UCSD-AML1 (cell line): Measurements from ENCODE around the gene HS1BP3.

ENCODE experiments used
- DNase-seq: peaks from one replicate; lab custom pipeline; 2025; ENCODE audit not compliant: unreplicated experiment; lab: John Stamatoyannopoulos, UW

The HS1BP3 gene

DNA sequence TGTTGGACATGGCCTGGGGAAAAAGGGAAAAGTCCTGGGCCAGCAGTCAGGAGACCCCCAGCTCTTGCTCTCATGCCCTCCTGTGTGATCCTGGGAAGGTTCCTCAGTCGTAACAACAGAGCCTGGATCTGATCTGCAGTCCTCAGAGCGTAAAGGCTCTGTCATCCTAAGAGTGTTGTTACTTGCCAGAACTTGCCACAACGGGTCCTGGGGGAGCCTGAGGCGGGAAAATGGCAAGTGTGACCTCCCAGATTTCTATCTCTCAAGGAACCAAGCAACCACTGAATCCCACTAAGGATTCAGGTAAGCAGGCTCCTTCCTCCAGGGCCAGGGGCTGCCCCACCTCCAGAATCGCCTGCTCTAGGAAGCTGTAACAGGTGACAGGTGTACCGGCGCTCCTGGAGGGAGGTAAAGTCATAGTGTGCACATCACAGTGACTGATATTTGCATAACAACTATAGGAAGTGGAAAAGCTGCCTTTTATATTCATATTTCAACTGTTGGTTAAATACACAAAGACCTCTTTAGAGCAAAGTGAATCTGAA lies 18.4 kb downstream of the HS1BP3 start:
- DNase-seq = no peak

DNA sequence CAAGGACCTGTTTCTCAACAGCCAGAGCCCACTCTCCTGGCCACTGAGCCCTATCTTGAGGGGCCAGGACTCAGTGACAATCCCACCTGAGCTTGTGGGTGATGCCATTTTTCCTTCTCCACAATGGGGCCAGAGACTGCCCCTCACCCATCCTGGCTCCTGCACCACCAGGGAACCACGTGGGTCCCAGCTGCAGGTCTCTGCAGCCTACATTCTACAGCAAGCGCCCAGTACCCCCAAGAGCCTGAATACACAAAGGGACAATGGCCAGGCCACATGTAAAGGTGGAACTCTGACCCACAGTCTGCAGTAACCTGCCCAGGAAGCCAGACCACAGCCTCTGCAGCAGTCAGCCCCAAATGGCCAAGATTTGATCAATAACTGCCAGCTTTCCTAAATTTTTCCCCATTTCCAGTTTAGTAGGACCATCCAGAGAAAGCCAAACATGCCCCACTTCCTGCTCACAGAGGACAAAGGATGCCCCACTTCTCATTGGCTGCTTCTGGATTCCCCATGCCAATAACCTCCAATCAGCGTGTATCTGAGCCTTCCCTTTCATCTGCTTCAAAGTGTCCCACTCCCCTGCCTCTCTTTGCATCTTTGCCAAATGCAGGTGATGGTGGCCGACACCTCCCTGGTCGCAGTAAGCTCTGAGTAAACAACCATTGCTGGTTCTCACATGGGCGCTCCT lies 19.1 kb downstream of the HS1BP3 start:
- no peak for DNase-seq

DNA sequence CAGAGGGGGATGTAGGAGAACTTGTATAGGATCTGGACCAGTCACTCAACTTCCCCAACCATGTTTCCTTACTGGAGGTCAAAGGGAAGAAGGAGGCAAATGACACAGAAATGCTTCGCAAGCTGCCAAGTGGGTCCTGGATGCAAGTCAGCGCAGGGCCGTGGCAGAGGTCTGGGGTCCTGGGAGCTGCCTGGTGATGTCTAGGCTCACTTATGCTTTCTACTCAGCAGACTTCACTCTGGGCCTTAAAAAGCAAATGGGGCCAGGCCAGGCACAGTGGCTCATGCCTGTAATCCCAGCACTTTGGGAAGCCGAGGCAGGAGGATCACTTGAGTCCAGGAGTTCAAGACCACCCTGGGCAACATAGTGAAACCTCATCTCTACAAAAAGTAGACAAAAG lies 19.9 kb downstream of the HS1BP3 start:
- no peak for DNase-seq

DNA sequence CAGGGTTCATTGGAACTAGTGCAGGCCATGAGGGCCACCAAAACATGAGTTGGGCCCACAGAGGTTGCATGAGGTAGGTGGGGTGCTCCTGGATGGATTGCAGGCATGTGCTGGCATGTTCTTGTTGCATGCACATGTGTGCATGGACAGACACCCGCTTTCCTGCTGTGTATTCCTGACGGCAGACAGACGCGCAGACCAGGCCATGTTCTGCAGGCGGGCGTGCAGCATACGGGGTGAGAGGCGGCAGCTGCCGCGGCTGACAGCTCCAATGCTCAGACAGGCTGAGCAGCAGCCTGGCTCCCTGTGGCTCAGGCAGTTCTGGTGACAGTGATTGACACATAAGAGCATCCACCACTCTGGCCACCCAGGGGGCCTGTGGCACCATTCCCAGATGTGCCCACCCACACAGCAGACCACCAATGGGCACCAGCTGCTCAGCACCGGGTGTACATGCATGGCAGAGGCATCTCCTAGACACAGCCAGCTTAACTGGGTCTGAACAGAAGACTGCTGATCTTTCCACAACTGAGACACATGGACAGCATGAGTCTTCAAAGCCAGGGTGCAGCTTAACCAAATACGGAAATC lies 21.2 kb downstream of the HS1BP3 start:
- no peak for DNase-seq

DNA sequence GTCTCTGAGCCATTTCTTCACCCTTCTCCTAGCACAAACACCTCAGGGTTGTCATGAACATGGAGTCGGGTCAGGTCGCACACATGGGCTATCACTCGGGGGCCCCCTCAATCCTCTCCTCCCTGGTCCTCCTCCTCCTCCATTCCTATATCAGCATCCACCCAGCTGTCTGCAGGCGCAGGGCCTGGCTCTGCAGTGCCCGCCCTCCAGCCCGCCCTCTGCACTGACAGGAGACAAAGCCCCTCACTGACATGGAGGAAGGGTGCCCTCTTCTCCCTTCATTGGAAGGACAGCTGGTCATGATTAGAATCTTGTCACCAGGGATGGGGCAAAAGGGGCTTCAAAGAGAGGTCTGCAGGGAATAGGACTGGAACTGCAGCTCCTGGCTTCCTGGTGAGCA lies 21.7 kb downstream of the HS1BP3 start:
- DNase-seq = no peak

DNA sequence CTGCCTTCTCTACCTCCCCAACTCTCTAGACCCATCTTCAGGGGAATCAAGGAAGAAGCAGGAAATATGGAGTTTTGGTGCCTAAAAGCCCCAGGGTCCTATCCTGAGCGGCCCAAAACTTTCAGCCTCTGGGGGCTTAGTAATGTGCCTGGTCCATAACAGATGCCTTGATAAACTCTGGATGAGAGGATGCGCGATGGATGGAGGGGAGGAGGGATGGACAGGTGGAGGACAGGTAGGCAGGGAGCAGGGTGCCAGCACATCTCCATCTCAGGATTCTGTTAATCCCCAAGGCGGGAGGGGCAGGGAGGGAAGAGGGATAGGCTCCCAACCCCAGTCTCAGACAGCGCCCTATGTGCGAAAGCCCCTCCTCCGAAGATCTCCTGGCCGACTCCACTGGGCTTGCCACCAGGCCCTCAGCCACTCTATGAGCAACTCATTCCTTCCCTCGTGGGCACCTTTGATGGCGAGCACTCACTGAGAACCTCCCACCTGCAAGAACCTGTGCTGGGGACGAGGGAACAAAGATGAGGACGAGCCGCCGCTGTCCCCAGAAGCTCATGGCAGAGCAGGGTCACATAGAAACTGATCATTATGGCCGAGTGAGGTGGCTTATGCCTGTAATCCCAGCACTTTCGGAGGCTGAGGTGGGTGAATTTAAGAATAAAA lies 23.1 kb downstream of the HS1BP3 start:
- no peak for DNase-seq

DNA sequence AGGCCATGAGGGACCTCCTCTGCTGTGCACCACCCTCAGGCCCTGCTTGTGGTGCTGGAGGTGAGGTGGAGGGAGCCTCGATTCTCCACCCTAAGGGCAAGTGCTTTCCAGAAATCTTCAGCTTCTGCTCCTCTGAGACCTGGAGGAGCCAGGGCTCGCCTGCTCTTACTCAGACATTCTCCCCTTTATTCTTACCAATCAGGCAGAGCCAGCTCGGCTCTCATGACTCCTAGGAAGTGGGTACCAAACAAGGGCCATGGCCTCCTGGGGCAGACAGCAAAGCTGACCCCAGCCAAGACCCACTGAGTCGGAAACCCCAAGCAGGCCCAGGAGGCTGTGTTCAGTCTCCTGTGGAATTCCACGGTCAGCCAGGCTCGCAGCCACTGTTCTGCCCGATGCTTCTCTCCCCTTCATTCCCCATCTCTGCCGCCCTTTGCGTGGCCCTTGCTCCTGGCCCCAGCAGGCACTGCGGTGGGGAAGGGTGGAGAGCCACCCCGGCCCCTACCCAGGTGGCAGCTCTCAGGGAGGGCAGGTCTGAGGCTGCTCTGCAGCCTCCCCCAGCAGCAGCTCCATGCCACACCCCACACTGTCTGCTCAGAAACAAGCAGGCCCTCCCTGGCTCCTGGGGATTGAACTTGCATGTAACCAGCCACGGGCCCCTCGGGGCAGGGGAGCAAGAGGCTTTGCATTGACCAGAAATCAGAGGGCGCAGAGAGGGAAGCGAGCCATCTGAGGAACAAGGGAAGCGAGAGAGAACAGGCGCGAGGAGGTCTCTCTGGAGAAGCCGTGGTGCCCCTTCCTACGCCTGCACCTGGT lies 24.0 kb downstream of the HS1BP3 start:
- DNase-seq = no peak

DNA sequence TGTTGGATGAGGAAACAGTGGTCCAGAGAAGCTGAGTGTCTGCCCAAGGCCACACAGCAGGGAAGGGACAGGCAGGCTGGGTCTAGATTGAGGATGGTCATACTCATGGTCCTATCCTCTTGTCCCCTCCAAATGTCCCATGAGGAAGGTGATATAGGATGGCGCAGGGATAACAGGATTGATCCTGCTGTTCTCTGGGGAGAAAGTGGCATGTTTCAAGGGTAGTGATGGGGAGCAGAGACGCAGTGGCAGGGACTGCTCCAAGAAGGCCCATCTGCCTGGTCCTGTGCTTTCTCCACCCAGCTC lies 24.6 kb downstream of the HS1BP3 start:
- DNase-seq = no peak

DNA sequence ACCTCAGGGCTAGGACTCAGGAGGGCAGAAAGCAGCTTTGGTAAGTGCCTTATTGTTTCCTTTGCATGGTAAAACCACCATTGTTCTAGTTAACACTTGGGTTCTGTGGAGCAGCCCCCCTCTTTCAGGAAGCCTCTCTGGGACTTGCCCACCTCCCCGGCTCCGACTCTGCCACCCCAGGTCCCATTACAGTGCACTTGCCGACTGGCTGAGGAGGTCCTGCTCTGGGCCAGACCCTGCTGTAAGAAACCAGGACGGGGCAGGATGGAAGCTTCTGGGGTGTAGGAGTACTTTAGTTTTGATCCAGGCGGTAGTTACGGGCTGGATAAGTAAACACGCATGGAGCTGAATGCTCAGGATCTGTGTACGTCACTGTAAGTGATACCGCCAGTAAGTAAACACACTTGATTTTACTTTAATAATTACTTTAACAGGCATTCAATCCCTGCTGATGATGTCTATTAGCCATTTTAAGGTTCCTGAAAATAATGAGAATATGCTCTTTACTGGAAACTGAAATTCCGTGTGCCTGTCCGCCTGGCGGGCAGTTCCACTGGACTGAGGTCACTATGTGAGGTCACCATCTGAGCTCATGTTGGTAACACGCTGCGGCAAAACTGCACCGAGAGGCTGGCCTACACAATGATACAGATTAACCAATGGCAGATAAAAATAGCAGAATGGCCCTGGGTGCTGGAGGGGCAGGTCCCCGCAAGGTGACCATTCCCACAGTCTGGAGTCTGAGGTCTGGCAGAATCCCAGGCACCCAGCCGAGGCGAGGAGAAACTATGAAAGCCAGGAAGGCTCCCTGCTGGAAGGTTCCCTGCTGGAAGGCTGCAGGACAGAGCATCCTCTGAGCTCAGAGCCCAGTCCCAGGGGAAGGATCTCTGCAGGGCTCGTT lies 25.2 kb downstream of the HS1BP3 start:
- DNase-seq = no peak

DNA sequence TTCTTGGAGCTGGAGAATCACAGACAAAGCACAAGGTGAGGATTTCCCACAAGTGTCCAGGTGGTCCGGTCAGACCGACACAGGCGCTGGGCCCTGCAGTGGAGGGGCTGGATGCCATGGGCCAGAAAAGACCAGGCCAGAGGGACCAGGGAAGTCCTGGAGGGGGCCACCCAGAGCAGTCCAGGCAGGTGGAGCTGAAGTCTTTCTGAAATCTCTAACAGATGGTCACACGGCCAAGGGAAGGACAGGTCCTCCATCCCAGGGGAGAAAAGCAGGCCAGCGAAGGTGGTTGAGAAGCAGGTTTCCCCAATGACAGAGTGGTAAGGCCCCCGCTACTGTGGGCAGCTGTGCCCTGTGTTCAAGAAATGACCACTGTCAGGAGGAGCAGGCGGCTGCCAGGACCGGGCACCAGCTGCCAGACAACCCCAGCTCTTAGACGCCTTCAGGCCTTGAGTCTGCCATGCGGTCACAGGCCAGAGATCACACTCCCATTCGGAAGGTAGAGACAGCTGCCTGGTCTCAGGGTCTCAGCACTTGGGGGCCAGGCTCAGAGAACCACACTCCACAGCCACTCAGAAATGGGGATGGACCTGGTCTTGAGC lies 25.9 kb downstream of the HS1BP3 start:
- no peak for DNase-seq

DNA sequence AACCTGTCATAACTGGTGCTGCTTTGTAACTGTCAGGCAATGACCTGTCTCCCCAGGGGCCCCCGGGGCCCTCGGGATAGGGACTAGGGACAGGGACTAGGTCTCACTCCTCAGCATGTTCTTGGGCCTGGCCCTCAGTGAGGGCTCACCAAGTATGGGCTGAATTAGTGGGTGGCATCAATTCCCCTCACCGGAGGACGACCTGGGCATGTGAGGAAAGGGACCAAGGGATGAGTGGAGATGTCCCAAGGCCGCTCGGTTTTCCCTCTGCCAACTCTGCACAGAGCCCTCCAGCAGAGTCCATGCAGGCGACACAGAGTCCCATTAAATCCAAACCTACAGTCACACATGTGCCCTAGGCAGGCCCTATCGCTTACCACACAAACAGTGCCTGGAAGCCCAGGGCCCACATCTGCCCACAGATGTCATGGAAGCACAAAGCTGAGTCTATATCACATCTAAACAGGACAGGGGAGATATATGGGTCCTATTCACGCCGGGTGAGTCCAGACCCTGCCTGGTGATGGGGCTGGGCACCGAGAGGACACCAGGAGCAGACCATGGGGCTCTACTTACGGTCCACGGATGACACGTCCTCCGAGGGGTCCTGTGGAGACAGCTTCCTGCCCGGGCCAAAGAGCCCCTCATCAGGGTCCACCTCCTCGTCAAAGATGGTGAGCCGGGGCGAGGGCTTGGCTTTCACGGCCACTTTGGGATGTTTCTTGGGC lies 26.6 kb downstream of the HS1BP3 start:
- DNase-seq = no peak

DNA sequence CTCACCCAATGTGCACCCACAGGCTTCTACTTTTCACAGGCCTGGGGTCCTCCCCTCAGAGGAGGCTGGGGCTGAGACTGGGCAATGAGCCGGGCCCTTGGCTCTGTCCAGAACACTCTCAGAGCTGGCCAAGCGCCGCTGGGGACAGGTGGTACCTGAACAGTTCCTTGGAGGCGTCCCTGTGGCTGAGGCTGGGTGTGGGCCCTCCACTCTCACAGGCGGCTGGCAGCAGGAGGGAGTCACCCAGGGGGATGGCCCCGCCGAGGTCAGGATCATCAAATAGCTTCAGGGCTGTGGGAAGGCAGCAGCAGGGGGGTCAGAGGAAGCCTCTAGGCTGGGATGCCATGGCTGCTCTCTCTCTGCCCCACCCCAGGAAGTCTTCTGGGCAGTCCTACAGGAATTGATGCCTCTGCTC lies 27.1 kb downstream of the HS1BP3 start:
- no peak for DNase-seq

DNA sequence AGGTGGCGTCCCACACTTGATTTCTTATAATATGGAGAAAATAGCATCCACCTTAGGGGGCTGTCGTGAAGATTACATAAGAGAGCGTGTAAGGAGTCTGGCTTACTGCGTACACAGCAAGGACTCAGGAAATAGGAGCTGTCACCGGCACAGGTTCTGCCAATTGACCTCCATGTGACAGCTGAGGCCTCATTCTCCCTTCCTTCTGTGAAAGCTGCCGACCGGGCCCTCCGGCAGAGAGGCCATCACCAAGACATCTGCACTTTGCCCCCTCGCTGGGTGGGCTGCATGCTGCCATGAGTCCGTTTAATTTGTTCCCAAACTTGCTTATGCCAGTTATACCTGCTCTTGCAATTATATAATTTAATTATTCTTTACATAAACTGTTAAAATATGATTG lies 27.7 kb downstream of the HS1BP3 start:
- DNase-seq = no peak

DNA sequence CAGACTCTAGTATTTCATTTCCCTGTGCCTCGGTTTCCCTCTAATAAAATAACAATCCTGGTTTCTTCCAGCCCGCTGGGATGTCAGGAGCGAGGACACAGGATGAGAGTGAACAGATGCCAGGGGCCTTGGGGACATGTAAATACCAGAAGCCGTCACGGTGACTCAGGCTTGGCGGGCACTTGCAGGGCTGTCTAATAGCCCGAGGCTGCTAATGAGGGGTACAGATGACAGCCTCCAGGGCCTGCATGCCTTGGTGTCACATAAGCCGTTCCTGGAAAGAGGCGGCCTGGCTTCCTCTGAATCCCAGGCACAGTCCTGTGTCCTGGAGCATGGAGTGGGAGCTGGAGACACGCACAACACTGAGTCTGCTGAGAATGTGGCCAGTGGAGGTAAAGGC lies 28.2 kb downstream of the HS1BP3 start:
- no peak for DNase-seq

DNA sequence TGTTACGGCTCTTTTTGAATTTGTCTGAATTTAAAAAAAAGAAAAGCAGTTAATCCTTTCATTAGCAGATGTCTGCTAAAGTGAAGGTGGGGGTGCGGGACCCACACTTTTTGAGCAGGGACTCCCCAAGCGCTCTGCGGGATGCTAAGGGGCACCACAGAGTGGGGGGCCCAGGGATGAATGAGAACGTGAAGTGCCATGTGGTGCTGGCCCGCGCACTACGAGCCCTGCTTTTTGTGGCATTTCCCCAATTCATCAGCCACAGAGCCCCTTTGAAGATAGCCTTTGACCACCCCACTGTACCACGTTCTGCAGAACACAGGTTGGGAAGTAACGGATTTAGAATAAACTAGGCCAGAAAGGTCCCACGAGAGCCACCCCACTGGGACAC lies 28.6 kb downstream of the HS1BP3 start:
- DNase-seq = no peak

DNA sequence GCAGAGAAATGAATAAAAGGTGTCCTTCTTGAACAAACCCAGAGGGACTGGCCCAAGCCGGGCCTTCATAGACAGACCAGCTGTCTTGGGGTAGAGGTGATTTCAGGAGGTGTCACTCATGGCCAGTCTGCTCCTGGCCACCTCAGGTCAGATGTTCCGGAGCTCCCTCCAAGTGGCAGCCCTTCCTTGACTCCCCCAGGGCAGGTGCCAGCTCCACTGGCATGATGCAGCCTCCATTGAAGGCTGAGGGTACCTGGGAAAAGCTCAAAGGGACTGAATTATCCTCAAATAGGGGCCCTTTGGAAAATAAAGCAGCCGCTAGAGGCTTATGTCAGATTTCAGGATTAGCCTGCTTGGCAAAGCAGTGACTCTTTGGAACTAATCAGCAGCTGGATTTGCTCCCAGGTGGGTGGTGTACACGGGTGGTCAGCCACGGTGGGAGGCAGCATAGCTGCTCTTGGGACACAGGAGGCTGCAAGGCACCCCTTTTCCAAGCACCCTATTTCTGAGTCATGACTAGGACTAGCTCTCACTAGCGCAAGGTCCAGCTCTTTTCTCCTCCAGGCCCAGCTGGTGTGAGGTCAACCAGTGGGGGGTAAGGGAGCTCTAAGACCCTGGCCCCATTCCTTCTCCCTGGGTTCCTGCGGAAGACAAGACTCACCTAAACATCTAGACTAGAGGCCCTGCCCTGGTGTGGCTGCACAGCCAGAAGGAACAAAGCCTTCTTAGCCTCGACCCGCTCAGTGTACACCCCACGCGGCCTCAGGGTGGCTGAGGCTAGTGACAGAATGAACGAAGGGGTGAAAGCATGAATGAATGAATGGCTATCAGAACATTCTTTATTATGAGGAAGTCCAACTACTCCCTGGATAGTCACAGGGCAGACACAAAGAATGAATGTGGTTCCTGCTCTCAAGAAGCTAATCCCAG lies 29.3 kb downstream of the HS1BP3 start:
- DNase-seq = no peak

DNA sequence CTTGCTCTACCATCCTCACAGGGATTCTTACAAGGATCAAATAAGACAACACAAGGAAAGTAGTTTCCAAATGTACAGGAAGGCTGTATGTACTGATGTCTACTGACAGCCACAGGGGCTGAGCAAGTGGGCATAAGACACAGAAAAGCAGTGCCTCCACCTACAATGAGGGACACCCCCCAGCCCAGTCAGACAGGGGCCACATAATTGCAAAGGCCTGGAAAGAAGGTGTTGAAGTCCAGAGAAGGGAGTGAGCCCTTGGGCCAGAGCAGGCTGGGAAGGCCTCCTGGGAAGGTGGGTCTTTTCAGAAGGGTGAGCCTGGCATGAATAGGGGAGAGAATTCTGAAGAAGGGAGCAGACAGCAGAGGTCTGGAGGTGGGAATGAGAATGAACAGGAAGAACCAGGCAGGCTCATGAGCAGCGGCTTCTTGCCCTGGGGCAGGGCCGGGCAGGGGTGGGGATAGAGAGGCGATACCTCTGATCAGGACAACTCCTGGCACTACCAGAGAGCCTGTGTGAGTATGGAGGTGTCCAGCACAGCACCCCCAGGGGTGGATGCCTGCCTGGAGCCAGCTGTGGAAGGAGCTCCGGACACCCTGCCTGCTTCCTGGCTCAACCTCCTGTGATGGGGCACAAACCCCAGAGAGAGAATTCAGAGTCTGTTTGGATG lies 30.1 kb downstream of the HS1BP3 start:
- DNase-seq = no peak

DNA sequence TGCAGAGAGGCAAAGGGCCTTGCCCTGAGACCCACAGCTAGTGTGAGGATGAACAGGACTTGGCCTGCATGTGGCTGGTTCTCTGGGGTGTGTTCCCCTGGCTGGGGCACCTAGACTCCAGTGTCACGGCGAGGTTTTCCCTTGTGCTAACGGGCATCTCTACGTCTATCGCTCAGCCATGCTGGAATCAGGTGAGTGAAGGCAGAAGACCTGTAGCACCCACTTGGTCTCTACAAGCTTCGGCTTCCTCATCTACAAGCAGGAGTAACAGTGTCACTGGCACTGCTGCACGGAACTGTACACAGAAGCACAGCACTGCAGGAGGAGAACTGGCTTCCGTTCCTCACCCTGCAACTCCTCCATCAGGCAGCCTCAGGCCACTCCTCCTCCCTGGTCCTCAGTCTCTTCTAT lies 30.6 kb downstream of the HS1BP3 start:
- no peak for DNase-seq
